HEK293 (cell line): ENCODE data around the gene RGR.

Experiments
- CTCF ChIA-PET: fragments of 350-600 bp; formaldehyde crosslinking; extraction: SDS; loops from one replicate; lab custom pipeline; 2021; ENCODE audit warnings: antibody characterized with exemption; lab: Yijun Ruan, JAX
- POLR2A ChIA-PET: fragments of 300-600 bp; formaldehyde crosslinking; extraction: SDS; loops from one replicate; lab custom pipeline; 2020; ENCODE audit warnings: antibody characterized with exemption, inconsistent platforms; lab: Yijun Ruan, JAX
- H3K27ac ChIP-seq: fragments of 200-500 bp; sonication (Bioruptor generic); 2 replicates; pipeline ENCODE4 v1.5.1; 2014; ENCODE audit warnings: low read depth, low read length, control low read depth, inconsistent platforms; ENCODE audit errors: extremely low read depth
- H3K36me3 ChIP-seq, 2 experiments: fragments of 200-500 bp in 1 of 2; sonication (Bioruptor generic) in 1 of 2; 1 replicate in 1 of 2; 2 replicates in 1 of 2; pipeline ENCODE4 v1.5.1; 2014 to 2017; ENCODE audit warnings: inconsistent platforms in 2 of 2, low read length in 2 of 2; ENCODE audit not compliant: control insufficient read depth in 2 of 2, insufficient read depth in 1 of 2
- H3K4me1 ChIP-seq: fragments of 200-500 bp; sonication (Bioruptor generic); 2 replicates; pipeline ENCODE4 v1.5.1; 2014; ENCODE audit warnings: mild to moderate bottlenecking, low read length, inconsistent platforms; ENCODE audit not compliant: control insufficient read depth, insufficient read depth
- H3K4me3 ChIP-seq: 2 replicates; pipeline ENCODE4 v1.5.1; 2011; ENCODE audit warnings: low read depth, mild to moderate bottlenecking, control low read depth, low read length, moderate library complexity
- H3K9me3 ChIP-seq: fragments of 200-500 bp; sonication (Bioruptor generic); 2 replicates; pipeline ENCODE4 v1.5.1; 2014; ENCODE audit warnings: low read depth, low read length, inconsistent platforms; ENCODE audit not compliant: control insufficient read depth, insufficient read depth
- IKZF3 ChIP-seq: fragments of 450-650 bp; IDR thresholded peaks from 2 replicates; pipeline ENCODE4 v1.5.0; 2018; ENCODE audit warnings: missing biosample characterization, mild to moderate bottlenecking, missing genetic modification characterization, moderate library complexity
- SCRT1 ChIP-seq: fragments of 450-650 bp; formaldehyde crosslinking; IDR thresholded peaks from 2 replicates; pipeline ENCODE4 v1.5.1; 2016; ENCODE audit warnings: missing biosample characterization, missing genetic modification characterization, borderline replicate concordance
- ZEB2 ChIP-seq: fragments of 450-650 bp; formaldehyde crosslinking; IDR thresholded peaks from 2 replicates; pipeline ENCODE4 v1.5.1; 2016; ENCODE audit warnings: missing biosample characterization, missing genetic modification characterization
- ZFP41 ChIP-seq: fragments of 450-650 bp; formaldehyde crosslinking; IDR thresholded peaks from 2 replicates; pipeline ENCODE4 v1.5.1; 2016; ENCODE audit warnings: missing biosample characterization, missing genetic modification characterization, borderline replicate concordance
- ZNF10 ChIP-seq: fragments of 450-650 bp; formaldehyde crosslinking; IDR thresholded peaks from 2 replicates; pipeline ENCODE4 v1.5.1; 2017; ENCODE audit warnings: missing biosample characterization, missing genetic modification characterization
- ZNF121 ChIP-seq: fragments of 450-650 bp; formaldehyde crosslinking; IDR thresholded peaks from 2 replicates; pipeline ENCODE4 v1.5.1; 2016; ENCODE audit warnings: missing biosample characterization, missing genetic modification characterization
- ZNF133 ChIP-seq: fragments of 450-650 bp; formaldehyde crosslinking; IDR thresholded peaks from 2 replicates; pipeline ENCODE4 v1.5.1; 2016; ENCODE audit warnings: missing biosample characterization, missing genetic modification characterization
- ZNF146 ChIP-seq: fragments of 450-650 bp; formaldehyde crosslinking; IDR thresholded peaks from 2 replicates; pipeline ENCODE4 v1.5.1; 2016; ENCODE audit warnings: missing biosample characterization, missing genetic modification characterization
- ZNF175 ChIP-seq: fragments of 450-650 bp; formaldehyde crosslinking; IDR thresholded peaks from 2 replicates; pipeline ENCODE4 v1.5.1; 2016; ENCODE audit warnings: missing biosample characterization, missing genetic modification characterization
- ZNF248 ChIP-seq: fragments of 450-650 bp; formaldehyde crosslinking; IDR thresholded peaks from 2 replicates; pipeline ENCODE4 v1.5.1; 2017; ENCODE audit warnings: missing biosample characterization, missing genetic modification characterization
- ZNF274 ChIP-seq, 2 experiments: fragments of 200-500 bp in 1 of 2; fragments of 450-650 bp in 1 of 2; sonication (Bioruptor generic) in 1 of 2; formaldehyde crosslinking in 1 of 2; IDR thresholded peaks; 2 replicates each; pipeline versions ENCODE4 v1.5.1 to v1.6.1; 2014 to 2016; ENCODE audit warnings: borderline replicate concordance in 1 of 2, inconsistent platforms in 1 of 2, low read length in 1 of 2, missing biosample characterization in 1 of 2, missing genetic modification characterization in 1 of 2
- ZNF404 ChIP-seq: fragments of 450-650 bp; formaldehyde crosslinking; IDR thresholded peaks from 2 replicates; pipeline ENCODE4 v1.5.1; 2017; ENCODE audit warnings: missing biosample characterization, missing genetic modification characterization
- ZNF514 ChIP-seq: fragments of 450-650 bp; formaldehyde crosslinking; IDR thresholded peaks from 2 replicates; pipeline ENCODE4 v1.5.1; 2016; ENCODE audit warnings: missing biosample characterization, missing genetic modification characterization
- ZNF548 ChIP-seq: fragments of 450-650 bp; formaldehyde crosslinking; IDR thresholded peaks from 2 replicates; pipeline ENCODE4 v1.5.1; 2016; ENCODE audit warnings: missing biosample characterization, missing genetic modification characterization
- ZNF610 ChIP-seq: fragments of 450-650 bp; formaldehyde crosslinking; IDR thresholded peaks from 2 replicates; pipeline ENCODE4 v1.5.1; 2016; ENCODE audit warnings: missing biosample characterization, missing genetic modification characterization, borderline replicate concordance
- ZNF791 ChIP-seq: fragments of 450-650 bp; formaldehyde crosslinking; IDR thresholded peaks from 2 replicates; pipeline ENCODE4 v1.5.1; 2016; ENCODE audit warnings: missing biosample characterization, missing genetic modification characterization
- ZNF843 ChIP-seq: fragments of 450-650 bp; formaldehyde crosslinking; IDR thresholded peaks from 2 replicates; pipeline ENCODE4 v1.5.1; 2016; ENCODE audit warnings: missing biosample characterization, missing genetic modification characterization
- TF ChIP-seq, protein P1 (sequence below): fragments of 450-650 bp; formaldehyde crosslinking; IDR thresholded peaks from 2 replicates; pipeline ENCODE4 v1.5.1; 2016; ENCODE audit warnings: missing biosample characterization, missing genetic modification characterization
- TF ChIP-seq, protein P2 (sequence below): fragments of 450-650 bp; formaldehyde crosslinking; IDR thresholded peaks from 2 replicates; pipeline ENCODE4 v1.5.1; 2016; ENCODE audit warnings: missing biosample characterization, missing genetic modification characterization
- TF ChIP-seq, protein P3 (sequence below): fragments of 450-650 bp; formaldehyde crosslinking; IDR thresholded peaks from 2 replicates; pipeline ENCODE4 v1.5.1; 2016; ENCODE audit warnings: missing biosample characterization, missing genetic modification characterization
- TF ChIP-seq, protein P4 (sequence below): IDR thresholded peaks from 2 replicates; pipeline ENCODE4 v1.6.1; 2011; ENCODE audit warnings: mild to moderate bottlenecking, low read depth, low read length, borderline replicate concordance
- TF ChIP-seq, protein P5 (sequence below): fragments of 450-650 bp; formaldehyde crosslinking; IDR thresholded peaks from 2 replicates; pipeline ENCODE4 v1.5.1; 2017; ENCODE audit warnings: missing biosample characterization, missing genetic modification characterization
- TF ChIP-seq, protein P6 (sequence below): fragments of 450-650 bp; IDR thresholded peaks from 2 replicates; pipeline ENCODE4 v1.5.1; 2018; ENCODE audit warnings: missing biosample characterization, missing genetic modification characterization
- TF ChIP-seq, protein P7 (sequence below): fragments of 450-650 bp; IDR thresholded peaks from 2 replicates; pipeline ENCODE4 v1.5.1; 2018; ENCODE audit warnings: missing biosample characterization, mild to moderate bottlenecking, missing genetic modification characterization
- TF ChIP-seq, protein P8 (sequence below): fragments of 450-650 bp; formaldehyde crosslinking; IDR thresholded peaks from 2 replicates; pipeline ENCODE4 v1.5.1; 2016; ENCODE audit warnings: missing biosample characterization, missing genetic modification characterization

RGR gene

DNA sequence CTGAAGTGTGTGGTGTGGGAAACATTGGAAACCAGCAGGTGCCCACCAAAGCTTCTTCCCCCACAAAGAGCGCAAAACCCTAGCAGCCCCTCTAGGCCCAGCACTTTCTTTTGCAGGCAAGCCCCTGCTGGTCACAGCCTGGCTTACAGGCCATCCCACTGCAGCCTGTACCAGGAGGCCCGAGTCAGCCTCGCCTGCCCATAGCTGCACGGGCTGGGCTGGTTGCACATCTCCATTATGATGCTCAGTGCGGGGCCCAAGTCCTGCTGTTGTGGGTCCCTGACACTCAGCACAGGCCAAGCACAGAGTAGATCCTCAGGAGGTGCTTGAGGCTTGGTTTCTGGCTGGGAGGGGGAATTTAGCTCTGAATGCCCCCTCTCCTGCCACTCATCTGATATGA lies 42.5 kb upstream of the RGR start:
- ChIA-PET CTCF (interaction anchor here (5.3 kb wide), 1 partner anchor 54 kb away, joined by 55 read pairs; no protein-coding TSS in a partner anchor), POLR2A (no interaction called here)
- no peaks in the 10 kb centered on the region for H3K9me3 ChIP-seq
- H3K4me1 ChIP-seq, result no peaks in the 10 kb centered on the region
- H3K36me3 ChIP-seq, result no peaks in the 10 kb centered on the region
- no peak overlapping the region for H3K27ac ChIP-seq
- no peak overlapping the region for H3K4me3 ChIP-seq
- TF ChIP-seq ZNF548 (tag by site-specific recombination) (no peak), ZNF843 (tag by site-specific recombination) (no peak), ZFP41 (tag by site-specific recombination) (no peak), ZNF175 (tag by site-specific recombination) (no peak), ZNF146 (tag by site-specific recombination) (no peak), ZNF404 (tag by site-specific recombination) (no peak), ZNF10 (tag by site-specific recombination) (no peak), IKZF3 (tag by site-specific recombination) (no peak), ZNF791 (tag by site-specific recombination) (no peak), ZNF121 (no peak), ZNF610 (tag by site-specific recombination) (no peak)
- TF ChIP-seq, protein P1, sequence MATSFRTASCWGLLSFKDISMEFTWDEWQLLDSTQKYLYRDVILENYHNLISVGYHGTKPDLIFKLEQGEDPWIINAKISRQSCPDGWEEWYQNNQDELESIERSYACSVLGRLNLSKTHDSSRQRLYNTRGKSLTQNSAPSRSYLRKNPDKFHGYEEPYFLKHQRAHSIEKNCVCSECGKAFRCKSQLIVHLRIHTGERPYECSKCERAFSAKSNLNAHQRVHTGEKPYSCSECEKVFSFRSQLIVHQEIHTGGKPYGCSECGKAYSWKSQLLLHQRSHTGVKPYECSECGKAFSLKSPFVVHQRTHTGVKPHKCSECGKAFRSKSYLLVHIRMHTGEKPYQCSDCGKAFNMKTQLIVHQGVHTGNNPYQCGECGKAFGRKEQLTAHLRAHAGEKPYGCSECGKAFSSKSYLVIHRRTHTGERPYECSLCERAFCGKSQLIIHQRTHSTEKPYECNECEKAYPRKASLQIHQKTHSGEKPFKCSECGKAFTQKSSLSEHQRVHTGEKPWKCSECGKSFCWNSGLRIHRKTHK (tag by site-specific recombination), result no peak
- TF ChIP-seq, protein P2, sequence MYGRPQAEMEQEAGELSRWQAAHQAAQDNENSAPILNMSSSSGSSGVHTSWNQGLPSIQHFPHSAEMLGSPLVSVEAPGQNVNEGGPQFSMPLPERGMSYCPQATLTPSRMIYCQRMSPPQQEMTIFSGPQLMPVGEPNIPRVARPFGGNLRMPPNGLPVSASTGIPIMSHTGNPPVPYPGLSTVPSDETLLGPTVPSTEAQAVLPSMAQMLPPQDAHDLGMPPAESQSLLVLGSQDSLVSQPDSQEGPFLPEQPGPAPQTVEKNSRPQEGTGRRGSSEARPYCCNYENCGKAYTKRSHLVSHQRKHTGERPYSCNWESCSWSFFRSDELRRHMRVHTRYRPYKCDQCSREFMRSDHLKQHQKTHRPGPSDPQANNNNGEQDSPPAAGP, result no peak
- TF ChIP-seq, protein P3, sequence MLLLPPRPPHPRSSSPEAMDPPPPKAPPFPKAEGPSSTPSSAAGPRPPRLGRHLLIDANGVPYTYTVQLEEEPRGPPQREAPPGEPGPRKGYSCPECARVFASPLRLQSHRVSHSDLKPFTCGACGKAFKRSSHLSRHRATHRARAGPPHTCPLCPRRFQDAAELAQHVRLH (tag by site-specific recombination), result no peak
- TF ChIP-seq, protein P4, sequence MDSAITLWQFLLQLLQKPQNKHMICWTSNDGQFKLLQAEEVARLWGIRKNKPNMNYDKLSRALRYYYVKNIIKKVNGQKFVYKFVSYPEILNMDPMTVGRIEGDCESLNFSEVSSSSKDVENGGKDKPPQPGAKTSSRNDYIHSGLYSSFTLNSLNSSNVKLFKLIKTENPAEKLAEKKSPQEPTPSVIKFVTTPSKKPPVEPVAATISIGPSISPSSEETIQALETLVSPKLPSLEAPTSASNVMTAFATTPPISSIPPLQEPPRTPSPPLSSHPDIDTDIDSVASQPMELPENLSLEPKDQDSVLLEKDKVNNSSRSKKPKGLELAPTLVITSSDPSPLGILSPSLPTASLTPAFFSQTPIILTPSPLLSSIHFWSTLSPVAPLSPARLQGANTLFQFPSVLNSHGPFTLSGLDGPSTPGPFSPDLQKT, result no peak
- TF ChIP-seq, protein P5, sequence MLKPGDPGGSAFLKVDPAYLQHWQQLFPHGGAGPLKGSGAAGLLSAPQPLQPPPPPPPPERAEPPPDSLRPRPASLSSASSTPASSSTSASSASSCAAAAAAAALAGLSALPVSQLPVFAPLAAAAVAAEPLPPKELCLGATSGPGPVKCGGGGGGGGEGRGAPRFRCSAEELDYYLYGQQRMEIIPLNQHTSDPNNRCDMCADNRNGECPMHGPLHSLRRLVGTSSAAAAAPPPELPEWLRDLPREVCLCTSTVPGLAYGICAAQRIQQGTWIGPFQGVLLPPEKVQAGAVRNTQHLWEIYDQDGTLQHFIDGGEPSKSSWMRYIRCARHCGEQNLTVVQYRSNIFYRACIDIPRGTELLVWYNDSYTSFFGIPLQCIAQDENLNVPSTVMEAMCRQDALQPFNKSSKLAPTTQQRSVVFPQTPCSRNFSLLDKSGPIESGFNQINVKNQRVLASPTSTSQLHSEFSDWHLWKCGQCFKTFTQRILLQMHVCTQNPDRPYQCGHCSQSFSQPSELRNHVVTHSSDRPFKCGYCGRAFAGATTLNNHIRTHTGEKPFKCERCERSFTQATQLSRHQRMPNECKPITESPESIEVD (tag by site-specific recombination), result no peak
- TF ChIP-seq, protein P6, sequence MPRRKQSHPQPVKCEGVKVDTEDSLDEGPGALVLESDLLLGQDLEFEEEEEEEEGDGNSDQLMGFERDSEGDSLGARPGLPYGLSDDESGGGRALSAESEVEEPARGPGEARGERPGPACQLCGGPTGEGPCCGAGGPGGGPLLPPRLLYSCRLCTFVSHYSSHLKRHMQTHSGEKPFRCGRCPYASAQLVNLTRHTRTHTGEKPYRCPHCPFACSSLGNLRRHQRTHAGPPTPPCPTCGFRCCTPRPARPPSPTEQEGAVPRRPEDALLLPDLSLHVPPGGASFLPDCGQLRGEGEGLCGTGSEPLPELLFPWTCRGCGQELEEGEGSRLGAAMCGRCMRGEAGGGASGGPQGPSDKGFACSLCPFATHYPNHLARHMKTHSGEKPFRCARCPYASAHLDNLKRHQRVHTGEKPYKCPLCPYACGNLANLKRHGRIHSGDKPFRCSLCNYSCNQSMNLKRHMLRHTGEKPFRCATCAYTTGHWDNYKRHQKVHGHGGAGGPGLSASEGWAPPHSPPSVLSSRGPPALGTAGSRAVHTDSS (tag by site-specific recombination), result no peak

DNA sequence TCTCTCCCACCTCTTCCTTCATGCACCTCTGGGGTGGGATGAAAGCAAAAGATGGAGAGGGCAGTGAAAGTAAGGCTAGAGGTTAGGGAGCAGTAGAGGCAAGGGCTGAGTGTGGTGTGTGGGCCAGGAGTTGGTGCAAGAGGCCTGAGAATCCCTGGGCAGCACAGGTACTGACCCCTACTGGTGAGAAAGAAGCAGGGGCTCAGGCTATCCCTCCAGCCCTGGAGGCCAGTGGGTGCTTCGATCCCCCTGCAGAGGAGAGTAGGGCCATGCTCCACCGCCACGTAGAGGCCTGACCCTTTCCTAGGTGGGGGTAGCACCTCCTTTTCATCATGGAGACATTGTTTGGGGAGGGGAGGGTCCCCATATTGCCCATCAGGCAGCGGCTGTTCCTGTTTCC lies 40.7 kb upstream of the RGR start:
- H3K4me3 ChIP-seq, result no peak overlapping the region
- no peaks in the 10 kb centered on the region for H3K4me1 ChIP-seq
- POLR2A ChIA-PET, result no interaction called here
- TF ChIP-seq ZEB2 (no peak), ZNF248 (no peak), ZNF133 (no peak), ZNF514 (tag by site-specific recombination) (no peak), ZNF274 (IDR thresholded peaks at IDR 0.05; ENCODE audit: low read length) (no peak), ZNF274 (tag by site-specific recombination; IDR thresholded peaks at IDR 0.05; ENCODE audit: borderline replicate concordance) (no peak), SCRT1 (tag by site-specific recombination) (no peak)
- TF ChIP-seq, protein P7, sequence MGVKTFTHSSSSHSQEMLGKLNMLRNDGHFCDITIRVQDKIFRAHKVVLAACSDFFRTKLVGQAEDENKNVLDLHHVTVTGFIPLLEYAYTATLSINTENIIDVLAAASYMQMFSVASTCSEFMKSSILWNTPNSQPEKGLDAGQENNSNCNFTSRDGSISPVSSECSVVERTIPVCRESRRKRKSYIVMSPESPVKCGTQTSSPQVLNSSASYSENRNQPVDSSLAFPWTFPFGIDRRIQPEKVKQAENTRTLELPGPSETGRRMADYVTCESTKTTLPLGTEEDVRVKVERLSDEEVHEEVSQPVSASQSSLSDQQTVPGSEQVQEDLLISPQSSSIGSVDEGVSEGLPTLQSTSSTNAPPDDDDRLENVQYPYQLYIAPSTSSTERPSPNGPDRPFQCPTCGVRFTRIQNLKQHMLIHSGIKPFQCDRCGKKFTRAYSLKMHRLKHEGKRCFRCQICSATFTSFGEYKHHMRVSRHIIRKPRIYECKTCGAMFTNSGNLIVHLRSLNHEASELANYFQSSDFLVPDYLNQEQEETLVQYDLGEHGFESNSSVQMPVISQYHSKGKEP (tag by site-specific recombination), result no peak
- TF ChIP-seq, protein P8, sequence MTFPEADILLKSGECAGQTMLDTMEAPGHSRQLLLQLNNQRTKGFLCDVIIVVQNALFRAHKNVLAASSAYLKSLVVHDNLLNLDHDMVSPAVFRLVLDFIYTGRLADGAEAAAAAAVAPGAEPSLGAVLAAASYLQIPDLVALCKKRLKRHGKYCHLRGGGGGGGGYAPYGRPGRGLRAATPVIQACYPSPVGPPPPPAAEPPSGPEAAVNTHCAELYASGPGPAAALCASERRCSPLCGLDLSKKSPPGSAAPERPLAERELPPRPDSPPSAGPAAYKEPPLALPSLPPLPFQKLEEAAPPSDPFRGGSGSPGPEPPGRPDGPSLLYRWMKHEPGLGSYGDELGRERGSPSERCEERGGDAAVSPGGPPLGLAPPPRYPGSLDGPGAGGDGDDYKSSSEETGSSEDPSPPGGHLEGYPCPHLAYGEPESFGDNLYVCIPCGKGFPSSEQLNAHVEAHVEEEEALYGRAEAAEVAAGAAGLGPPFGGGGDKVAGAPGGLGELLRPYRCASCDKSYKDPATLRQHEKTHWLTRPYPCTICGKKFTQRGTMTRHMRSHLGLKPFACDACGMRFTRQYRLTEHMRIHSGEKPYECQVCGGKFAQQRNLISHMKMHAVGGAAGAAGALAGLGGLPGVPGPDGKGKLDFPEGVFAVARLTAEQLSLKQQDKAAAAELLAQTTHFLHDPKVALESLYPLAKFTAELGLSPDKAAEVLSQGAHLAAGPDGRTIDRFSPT (tag by site-specific recombination), result no peak
- no peaks in the 10 kb centered on the region for H3K36me3 ChIP-seq
- CTCF ChIA-PET, result interaction anchor here (1.1 to 5.3 kb wide), 5 partner anchors 13 to 56 kb away, joined by 3 to 55 read pairs (median 4); no protein-coding TSS in a partner anchor
- H3K9me3 ChIP-seq, result no peaks in the 10 kb centered on the region
- H3K27ac ChIP-seq, result no peak overlapping the region
